CD4-positive, alpha-beta T cell treated with Interferon gamma for 1 hour (primary cell): Measurements from ENCODE around the gene RNU5B-1.

Experiments
- DNase-seq: peaks from one replicate; pipeline ENCODE4 v3.0.0-alpha.2; 2020

The RNU5B-1 gene

DNA sequence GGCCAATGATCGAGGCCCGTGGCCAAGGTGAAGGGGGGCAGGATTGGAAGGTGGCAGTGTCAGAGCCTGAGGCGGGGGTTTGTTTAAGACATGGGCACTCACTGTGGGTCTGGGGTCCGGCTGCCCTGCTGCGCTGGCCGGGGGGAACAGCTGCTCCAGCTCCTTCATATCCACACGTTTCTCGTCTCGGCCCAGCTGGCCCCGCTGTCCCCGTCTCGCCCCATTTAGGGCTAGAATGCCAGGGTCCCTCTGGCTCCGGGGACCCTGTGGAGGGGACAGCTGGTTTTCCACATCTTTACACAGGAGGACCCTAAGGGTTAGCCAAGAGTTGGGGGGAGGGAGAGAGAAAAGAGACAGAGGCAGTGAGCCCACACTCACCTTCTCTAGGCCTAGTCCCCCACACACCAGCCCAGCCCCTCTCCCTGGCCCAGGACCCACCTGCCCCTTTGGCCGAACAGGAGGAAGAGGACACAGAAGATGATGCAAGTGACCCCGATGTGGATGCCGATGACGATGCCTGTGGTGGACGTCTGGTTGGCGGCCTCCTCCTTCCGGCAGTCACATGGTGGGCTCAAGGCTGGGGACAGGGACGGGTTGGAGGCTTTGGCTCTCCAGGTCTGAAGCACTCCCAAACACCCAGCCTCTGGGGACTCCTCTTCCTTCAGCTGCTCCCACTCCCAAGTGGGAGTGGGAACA, 25.0 kb downstream of the RNU5B-1 start:
- no peak for DNase-seq

GRCh38 chr15:65329984-65330735, 25.7 kb downstream of the RNU5B-1 start:
- DNase-seq: no peak

GRCh38 chr15:65330934-65331645, 26.6 kb downstream of the RNU5B-1 start:
- DNase-seq: no peak

- no peak for DNase-seq
Observed at GRCh38 chr15:65331811-65332210, 27.3 kb downstream of the RNU5B-1 start.

GRCh38 chr15:65332391-65333147, 28.1 kb downstream of the RNU5B-1 start:
- DNase-seq: no peak

DNA sequence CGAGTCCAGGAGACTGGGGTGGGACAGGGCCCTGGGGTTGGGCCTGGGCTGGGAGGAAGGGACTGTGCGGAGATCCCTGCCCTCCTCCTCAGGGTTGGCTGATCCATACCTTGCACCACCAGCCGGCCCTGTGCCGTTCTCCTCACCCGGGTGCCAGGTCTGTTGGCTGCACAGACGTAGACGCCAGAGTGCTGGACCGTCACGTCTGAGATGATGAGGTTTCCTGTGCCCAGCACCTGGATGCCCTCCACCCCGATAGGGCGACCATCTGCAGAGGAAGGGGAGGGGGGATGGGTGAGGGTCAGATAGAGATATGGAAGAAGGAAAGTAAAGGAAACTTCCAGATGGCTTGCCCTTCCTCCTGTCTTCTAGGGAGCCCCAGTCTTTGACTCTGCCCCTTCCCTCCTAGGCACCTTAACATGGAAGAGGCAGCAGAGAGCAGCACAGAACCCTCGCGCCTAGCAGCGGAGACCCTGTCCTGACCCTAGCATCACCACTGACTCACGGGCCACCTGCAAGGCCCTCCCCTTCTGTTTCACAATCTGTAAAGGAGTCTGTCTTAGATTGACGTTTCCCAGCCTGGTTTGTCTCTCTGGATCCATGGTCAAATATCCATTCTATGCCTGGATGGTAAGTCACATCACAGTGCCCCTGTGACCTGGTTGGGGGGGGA, 28.8 kb downstream of the RNU5B-1 start:
- DNase-seq: no peak

DNA sequence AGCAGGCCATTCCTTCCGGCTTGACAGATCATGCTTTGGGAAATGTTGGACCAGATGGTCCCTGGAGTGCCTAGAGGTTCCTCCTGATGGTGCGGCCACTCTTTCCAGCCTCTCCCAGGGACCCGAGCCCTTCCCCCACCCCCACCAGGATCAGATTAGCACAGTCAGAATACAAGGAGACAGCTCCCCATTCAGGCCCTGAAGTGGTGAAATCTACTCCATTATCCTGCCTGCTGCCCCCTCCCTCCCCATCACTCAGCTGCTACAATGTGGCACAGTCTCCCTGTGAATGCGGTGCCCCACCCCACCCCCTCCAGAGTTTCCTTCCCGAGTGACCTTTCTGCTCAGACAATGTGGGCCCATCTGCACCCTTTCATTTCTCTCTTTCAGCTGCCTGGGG, 29.4 kb downstream of the RNU5B-1 start:
- no peak for DNase-seq

- DNase-seq: no peak
Observed at GRCh38 chr15:65334586-65335231, 30.2 kb downstream of the RNU5B-1 start.

- no peak for DNase-seq
Observed at GRCh38 chr15:65335278-65336055, 31.0 kb downstream of the RNU5B-1 start.

- DNase-seq: no peak
Observed at GRCh38 chr15:65336493-65337435, 32.3 kb downstream of the RNU5B-1 start.

DNA sequence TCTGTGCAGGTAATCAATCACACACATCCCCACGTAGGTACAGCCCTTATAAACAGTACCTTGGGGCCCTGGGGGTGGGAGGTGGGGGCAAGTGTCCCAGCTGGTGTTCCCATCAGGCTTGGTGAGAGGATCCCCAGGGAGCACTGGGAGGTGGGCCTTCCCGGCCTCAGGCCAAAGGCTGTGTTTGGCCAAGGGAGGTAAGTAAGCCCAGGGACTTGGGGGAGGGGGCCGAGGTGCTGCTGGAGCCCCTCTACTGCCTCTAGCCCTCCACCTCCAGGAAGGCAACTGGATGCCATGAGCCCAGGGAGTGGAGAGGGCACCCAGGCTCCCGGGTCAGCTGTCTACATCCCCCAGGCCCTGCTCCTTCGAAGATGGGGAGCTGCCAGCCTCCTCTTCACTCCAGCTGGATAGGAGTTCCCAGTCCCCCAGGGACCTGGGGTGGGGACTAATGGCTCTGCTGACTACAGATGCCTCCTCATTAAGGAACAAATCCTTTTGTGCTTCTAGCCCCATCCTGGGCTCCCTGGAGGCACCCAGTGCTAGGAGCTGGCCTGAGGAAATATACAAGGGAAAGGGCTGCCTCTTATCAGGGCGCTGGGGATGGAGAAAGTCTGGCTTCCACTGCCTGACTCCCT, 33.1 kb downstream of the RNU5B-1 start:
- DNase-seq: no peak

DNA sequence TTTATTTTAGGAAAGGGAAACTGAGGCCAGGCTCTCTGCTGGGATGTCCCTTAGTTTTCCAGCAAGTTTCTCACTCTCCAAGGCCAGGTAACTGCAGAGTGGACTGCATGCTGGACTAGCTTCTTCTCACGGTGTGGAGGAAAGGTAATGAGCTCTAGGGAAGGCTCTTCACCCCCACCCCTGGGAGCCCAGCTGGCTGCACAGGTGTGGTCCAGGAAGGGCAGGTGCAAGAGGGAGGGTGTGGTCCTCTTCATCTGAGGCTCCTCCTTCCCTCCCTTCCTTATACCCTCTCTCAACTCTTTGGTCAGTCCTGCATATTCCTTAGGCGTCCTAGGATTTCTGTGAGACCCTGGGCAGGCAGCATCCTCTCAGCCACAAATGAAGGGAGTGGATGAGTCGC, 33.9 kb downstream of the RNU5B-1 start:
- no peak for DNase-seq

GRCh38 chr15:65338823-65339222, 34.3 kb downstream of the RNU5B-1 start:
- no peak for DNase-seq

DNA sequence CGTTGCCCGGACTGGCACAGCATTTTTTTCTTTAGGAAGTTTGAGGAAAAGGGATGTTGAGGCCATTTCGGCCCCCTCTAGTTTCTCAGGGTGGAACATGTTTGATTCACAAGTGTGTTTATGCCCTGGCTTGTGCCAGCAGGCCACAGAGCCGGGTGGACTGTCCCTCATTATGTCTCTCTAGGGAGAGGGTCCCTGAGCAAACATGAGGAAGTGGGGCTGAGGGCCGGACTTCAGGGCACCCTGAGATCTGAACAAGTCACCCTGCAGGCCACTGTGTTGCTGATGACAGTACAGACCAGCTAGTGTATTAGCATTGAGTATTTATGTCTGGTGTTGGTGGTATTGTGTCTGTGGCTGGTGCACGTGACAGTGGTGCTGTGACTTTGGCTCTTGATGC, 34.9 kb downstream of the RNU5B-1 start:
- DNase-seq: no peak

DNA sequence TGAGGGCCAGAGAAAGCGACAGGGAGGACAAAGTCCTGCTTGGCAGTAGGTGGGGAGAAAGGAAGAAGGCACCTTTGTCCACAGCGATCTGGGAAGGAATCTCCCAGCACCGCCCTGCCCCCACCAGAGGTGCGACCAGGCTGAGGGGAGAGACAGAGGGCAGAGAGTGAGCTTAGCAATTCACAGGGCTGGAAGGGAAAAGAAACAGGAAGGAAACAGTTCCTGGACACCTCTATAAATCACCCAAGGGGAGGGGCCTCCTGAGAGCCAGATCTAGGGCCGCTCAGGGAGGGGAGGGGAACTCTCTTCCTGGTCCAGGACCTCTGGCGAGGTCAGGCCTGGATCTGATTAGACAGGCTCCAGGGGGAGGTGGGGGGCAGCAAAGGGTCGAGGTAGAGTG, 35.4 kb downstream of the RNU5B-1 start:
- DNase-seq: no peak

GRCh38 chr15:65342493-65342892, 38.0 kb downstream of the RNU5B-1 start:
- no peak for DNase-seq

- DNase-seq: no peak
Observed at GRCh38 chr15:65343374-65343981, 39.0 kb downstream of the RNU5B-1 start.

- DNase-seq: no peak
Observed at GRCh38 chr15:65344214-65344913, 39.9 kb downstream of the RNU5B-1 start.

GRCh38 chr15:65344914-65345275, 40.4 kb downstream of the RNU5B-1 start:
- no peak for DNase-seq
